CD4-positive, alpha-beta T cell (primary cell): Measurements from ENCODE around the gene MPI. TPM values are rescaled to one million over a fixed set of nuclear protein-coding genes. Genes with fewer than 3 reads are reported as not detected.
A peak's percentile ranks its signal among the peaks of the same experiment; 100 is the strongest.

Experiments used
- ATAC-seq: fragments of 200-7000 bp; cut with Tn5 transposase; one replicate; pipeline ENCODE4 v1.10.0; 2022; ENCODE audit warnings: mild to moderate bottlenecking; ENCODE audit not compliant: poor library complexity
- CTCF ChIA-PET: fragments of 350-600 bp; sonication (Branson Sonifier 250); formaldehyde crosslinking; loops from one replicate; lab custom pipeline; 2021; ENCODE audit warnings: antibody characterized with exemption, inconsistent platforms; lab: Charles Lee
- POLR2A ChIA-PET: fragments of 350-600 bp; sonication (Branson Sonifier 250); formaldehyde crosslinking; loops from one replicate; lab custom pipeline; 2021; ENCODE audit warnings: antibody characterized with exemption, inconsistent platforms; lab: Charles Lee
- DNase-seq, 14 experiments: peaks; one replicate each; pipeline ENCODE4 v3.0.0-alpha.2; 2013 to 2020; ENCODE audit warnings: mixed read lengths in 2 of 14
- H3K27ac ChIP-seq, 2 donors: one replicate each; pipeline versions ENCODE4 v1.5.1 to v1.7.0; 2013; ENCODE audit warnings: low read length in 2 of 2, low read depth in 1 of 2, mild to moderate bottlenecking in 1 of 2
- H3K27me3 ChIP-seq, 2 experiments: 1 replicate in 1 of 2; 2 replicates in 1 of 2; pipeline versions ENCODE4 v1.6.1 to v1.7.0; 2013; ENCODE audit warnings: low read length in 2 of 2, control low read depth in 1 of 2, mild to moderate bottlenecking in 1 of 2, moderate library complexity in 1 of 2; ENCODE audit not compliant: insufficient read depth in 2 of 2, control insufficient read depth in 1 of 2
- H3K36me3 ChIP-seq: one replicate; pipeline ENCODE4 v1.6.1; 2013; ENCODE audit warnings: low read length, control low read depth; ENCODE audit not compliant: insufficient read depth
- H3K4me1 ChIP-seq: one replicate; pipeline ENCODE4 v1.6.1; 2013; ENCODE audit warnings: low read length, control low read depth; ENCODE audit not compliant: insufficient read depth
- H3K4me3 ChIP-seq: one replicate; pipeline ENCODE4 v1.5.1; 2013; ENCODE audit warnings: mild to moderate bottlenecking, low read length, moderate library complexity
- H3K9me3 ChIP-seq, 2 experiments: 1 replicate in 1 of 2; 2 replicates in 1 of 2; pipeline versions ENCODE4 v1.6.1 to v1.7.0; 2013; ENCODE audit warnings: low read length in 2 of 2, mild to moderate bottlenecking in 2 of 2, control low read depth in 1 of 2, moderate library complexity in 1 of 2; ENCODE audit not compliant: control insufficient read depth in 1 of 2, insufficient read depth in 1 of 2
- H3K27ac Mint-ChIP-seq: one replicate; pipeline ENCODE4 v1.8.0; 2020; ENCODE audit warnings: mixed read lengths
- H3K27me3 Mint-ChIP-seq: one replicate; pipeline ENCODE4 v1.8.0; 2021; ENCODE audit warnings: mixed read lengths
- H3K36me3 Mint-ChIP-seq: one replicate; pipeline ENCODE4 v1.8.0; 2021; ENCODE audit warnings: low read depth, mixed read lengths
- H3K4me1 Mint-ChIP-seq: one replicate; pipeline ENCODE4 v1.8.0; 2021; ENCODE audit warnings: low read depth, mixed read lengths
- H3K4me3 Mint-ChIP-seq: one replicate; pipeline ENCODE4 v1.8.0; 2020; ENCODE audit warnings: mild to moderate bottlenecking, mixed read lengths
- H3K9me3 Mint-ChIP-seq: one replicate; pipeline ENCODE4 v1.8.0; 2020; ENCODE audit warnings: mixed read lengths
- intact Hi-C, 2 experiments: fragments of 100-400 bp; cut with DNase I in 1 of 2; cut with micrococcal nuclease in 1 of 2; formaldehyde crosslinking; loops; one replicate each; pipeline versions ENCODE4 v1.15.1 to v1.9.0; 2023 to 2025; cut with DNase I, micrococcal nuclease
- total RNA-seq, 174 experiments: library from RNA in 2 of 174; stranded (reverse) in 2 of 174; gene quantifications; one replicate each; pipeline ENCODE4 v1.2.3 and lab custom pipeline; 2021 to 2026
- TF ChIP-seq, protein P1 (sequence below): fragments of 200-600 bp; IDR thresholded peaks from one replicate; pipeline ENCODE4 v1.8.0; 2022; ENCODE audit warnings: antibody characterized with exemption, mild to moderate bottlenecking

Gene MPI
- total RNA-seq, 2 experiments from 2014 or later = 28.9 to 30.3 TPM

DNA sequence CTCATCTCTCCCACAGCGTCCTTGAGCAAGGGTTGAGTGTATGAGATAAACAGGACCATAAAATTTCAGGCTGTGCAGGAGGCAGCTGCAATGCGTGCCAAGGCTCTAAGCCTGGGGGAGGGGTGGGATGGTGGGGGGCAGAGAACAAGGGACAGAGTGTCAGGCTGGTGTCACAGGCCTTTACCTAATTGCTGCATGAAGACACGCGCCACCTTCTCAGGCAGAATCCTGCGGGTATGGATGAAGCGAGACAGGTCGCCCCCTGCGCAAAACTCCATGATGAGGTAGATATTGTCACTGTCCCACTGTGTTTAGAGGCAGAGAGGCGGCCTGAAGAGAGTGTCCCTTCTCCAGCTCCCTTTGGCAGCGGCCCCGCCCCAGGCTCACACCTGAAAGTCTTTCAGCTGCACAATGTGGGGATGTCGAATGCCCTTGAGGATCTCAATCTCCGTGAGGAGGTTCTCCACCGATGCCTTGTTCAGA, 47.9 kb upstream of the MPI start:
- no peak for ATAC-seq
- Mint-ChIP-seq H3K4me3 (peak overlapping the region; percentile 92), H3K9me3 (no peaks in the 10 kb centered on the region), H3K36me3 (peaks cover 36% of the 10 kb centered on the region), H3K4me1 (peaks cover 52% of the 10 kb centered on the region), H3K27me3 (no peaks in the 10 kb centered on the region), H3K27ac (peak overlapping the region; percentile 86)
- ChIA-PET POLR2A (interaction anchor here (1.3 to 2.5 kb wide), 9 partner anchors 31 to 64 kb away, joined by 4 to 13 read pairs (median 7); partner anchors contain the start of genes FAM219B, MPI and SCAMP2), CTCF (interaction anchor here (1.5 to 2.5 kb wide), 4 partner anchors 54 to 66 kb away, joined by 4 to 7 read pairs (median 6); partner anchors contain the start of gene FAM219B)
- TF ChIP-seq, protein P1, sequence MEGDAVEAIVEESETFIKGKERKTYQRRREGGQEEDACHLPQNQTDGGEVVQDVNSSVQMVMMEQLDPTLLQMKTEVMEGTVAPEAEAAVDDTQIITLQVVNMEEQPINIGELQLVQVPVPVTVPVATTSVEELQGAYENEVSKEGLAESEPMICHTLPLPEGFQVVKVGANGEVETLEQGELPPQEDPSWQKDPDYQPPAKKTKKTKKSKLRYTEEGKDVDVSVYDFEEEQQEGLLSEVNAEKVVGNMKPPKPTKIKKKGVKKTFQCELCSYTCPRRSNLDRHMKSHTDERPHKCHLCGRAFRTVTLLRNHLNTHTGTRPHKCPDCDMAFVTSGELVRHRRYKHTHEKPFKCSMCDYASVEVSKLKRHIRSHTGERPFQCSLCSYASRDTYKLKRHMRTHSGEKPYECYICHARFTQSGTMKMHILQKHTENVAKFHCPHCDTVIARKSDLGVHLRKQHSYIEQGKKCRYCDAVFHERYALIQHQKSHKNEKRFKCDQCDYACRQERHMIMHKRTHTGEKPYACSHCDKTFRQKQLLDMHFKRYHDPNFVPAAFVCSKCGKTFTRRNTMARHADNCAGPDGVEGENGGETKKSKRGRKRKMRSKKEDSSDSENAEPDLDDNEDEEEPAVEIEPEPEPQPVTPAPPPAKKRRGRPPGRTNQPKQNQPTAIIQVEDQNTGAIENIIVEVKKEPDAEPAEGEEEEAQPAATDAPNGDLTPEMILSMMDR = no peak
- no peak overlapping the region for H3K27ac ChIP-seq
- intact Hi-C loops = loop anchor here (2.0 to 10.0 kb wide), 10 partner anchors 31 to 360 kb away; partner anchors contain the start of genes MPI (in 2 of the 2), ARID3B (in 1 of the 2), C15orf39 (in 1 of the 2) and COX5A (in 1 of the 2)
- H3K9me3 ChIP-seq = no peaks in the 10 kb centered on the region
- no peaks in the 10 kb centered on the region for H3K27me3 ChIP-seq
- peaks cover 61% of the 10 kb centered on the region for H3K4me1 ChIP-seq
- peaks cover 33% of the 10 kb centered on the region for H3K36me3 ChIP-seq
- H3K4me3 ChIP-seq = peak overlapping the region; percentile 95
- no peak for DNase-seq

DNA sequence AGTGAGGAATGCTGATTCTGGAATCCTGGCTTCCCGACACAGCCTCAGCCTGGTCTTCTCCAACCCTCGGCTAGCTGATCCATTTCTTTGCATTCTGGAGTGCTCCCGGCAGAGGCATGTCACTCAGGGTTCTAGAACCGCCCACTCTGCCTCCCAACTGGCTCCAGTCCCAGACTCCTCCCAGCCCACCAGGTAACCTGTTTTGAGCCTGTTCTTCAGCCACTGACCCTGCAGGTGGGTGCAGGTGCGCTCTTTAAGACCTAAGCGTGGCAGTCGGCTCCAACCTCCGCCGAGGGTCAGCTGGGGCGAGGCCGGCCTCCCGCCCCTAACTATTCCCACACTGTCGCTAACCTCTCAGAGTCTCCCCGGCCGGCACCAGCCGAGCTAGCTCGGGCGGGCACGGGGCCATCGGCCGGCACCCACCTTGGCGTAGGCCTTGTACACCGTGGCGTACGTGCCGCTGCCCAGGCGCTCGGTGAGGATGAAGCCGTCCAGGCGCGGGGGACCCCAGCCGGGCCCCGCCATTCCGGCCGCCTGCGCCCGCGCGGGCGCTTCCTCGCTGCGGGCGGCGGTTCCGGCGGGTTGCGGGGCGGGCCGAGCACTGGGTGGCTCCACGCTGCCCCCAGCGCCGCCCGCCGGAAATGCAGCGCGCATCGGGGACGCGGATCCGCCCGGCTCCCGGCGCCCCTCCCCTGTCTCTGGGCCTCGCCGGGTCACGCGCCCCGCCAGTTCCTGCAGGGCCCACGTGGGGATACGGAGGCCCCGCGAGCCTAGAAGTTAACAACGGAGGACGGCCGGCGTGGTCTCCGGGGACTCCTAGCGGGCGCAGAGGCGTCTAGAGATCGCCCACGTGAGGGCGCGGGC, 47.0 kb upstream of the MPI start, which contains the start of gene ULK3:
Gene ULK3 (minus strand): TSS at position 576 of the 864 bp plus-strand sequence. CDS start 51 bp downstream, at position 525.
- peak; percentile 84 to 97 (median 92) for DNase-seq

More for the DNA sequence above, 47.0 kb upstream of the MPI start, which contains the start of gene ULK3:
- Mint-ChIP-seq H3K4me3 (peak within 1 kb of the TSS; percentile 93), H3K27me3 (no peaks in the 10 kb centered on the region), H3K27ac (peak within 1 kb of the TSS; percentile 86), H3K36me3 (peaks cover 44% of the 10 kb centered on the region), H3K9me3 (no peaks in the 10 kb centered on the region), H3K4me1 (peaks cover 56% of the 10 kb centered on the region)
- no peaks in the 10 kb centered on the region for H3K27me3 ChIP-seq
- H3K4me3 ChIP-seq = peak within 1 kb of the TSS; percentile 95
- TF ChIP-seq, protein P1 = peak; percentile 56
- H3K36me3 ChIP-seq = peaks cover 33% of the 10 kb centered on the region
- peaks cover 61% of the 10 kb centered on the region for H3K4me1 ChIP-seq
- peak; percentile 91 for ATAC-seq
- intact Hi-C loops = loop anchor here (1.0 to 10.0 kb wide), 11 partner anchors 30 to 359 kb away; partner anchors contain the start of genes MPI (in 2 of the 2), SCAMP2 (in 2 of the 2), ARID3B (in 1 of the 2) and C15orf39 (in 1 of the 2)
- ChIA-PET POLR2A (interaction anchor here (0.8 to 2.5 kb wide), 12 partner anchors 25 to 64 kb away, joined by 3 to 13 read pairs (median 6); partner anchors contain the start of genes FAM219B, MPI and SCAMP2), CTCF (interaction anchor here (1.2 to 2.5 kb wide), 9 partner anchors 27 to 67 kb away, joined by 3 to 12 read pairs (median 6); partner anchors contain the start of gene FAM219B)
- H3K27ac ChIP-seq = peak within 1 kb of the TSS; percentile 69 to 82
- H3K9me3 ChIP-seq = no peaks in the 10 kb centered on the region
